HepG2 (cell line): ENCODE measurements around the gene CYTH1. TPM values are rescaled to one million over a fixed set of nuclear protein-coding genes. Genes with fewer than 3 reads are reported as not detected.

Experiments used
- ATAC-seq: fragments of 200-7000 bp; cut with Tn5 transposase; 3 replicates; pipeline ENCODE4 v1.9.1; 2020; ENCODE audit warnings: mild to moderate bottlenecking, moderate library complexity
- BruUV-seq: library from RNA; stranded (reverse); fragments of 400-500 nt; replicated peaks from 2 replicates; lab custom pipeline; 2021; lab: Mats Ljungman, UMichigan
- CTCF ChIA-PET: fragments of 300-600 bp; formaldehyde crosslinking; extraction: SDS; loops from one replicate; lab custom pipeline; 2021; ENCODE audit warnings: low total read pairs, inconsistent platforms, low intra/inter-chr PET ratio; lab: Yijun Ruan, JAX
- POLR2A ChIA-PET: fragments of 350-600 bp; sonication (Branson Sonifier 250); formaldehyde crosslinking; loops from one replicate; lab custom pipeline; 2020; ENCODE audit warnings: antibody characterized with exemption, inconsistent platforms; lab: Yijun Ruan, JAX
- DNase-seq: peaks from one replicate; pipeline ENCODE4 v3.0.0-alpha.2; 2015; ENCODE audit warnings: low spot score
- FAIRE-seq: peaks from 3 replicates; lab custom pipeline; 2011; peaks lifted over from hg19 to GRCh38; lab: Jason Lieb, UNC
- H2AFZ ChIP-seq: one replicate; pipeline ENCODE4 v1.6.1; 2011; ENCODE audit warnings: low read length, inconsistent platforms
- H3K27ac ChIP-seq: fragments of 300-600 bp; 3 replicates; pipeline ENCODE4 v1.8.0; 2011; ENCODE audit warnings: mixed run types, mild to moderate bottlenecking, mixed read lengths, low read length, inconsistent platforms; ENCODE audit not compliant: insufficient read depth; ENCODE audit errors: extremely low read length
- H3K27me3 ChIP-seq, 2 experiments: fragments of 200-600 bp in 1 of 2; 2 replicates in 1 of 2; 3 replicates in 1 of 2; pipeline versions ENCODE4 v1.6.0 to v1.8.0; 2011; ENCODE audit warnings: low read length in 2 of 2, mild to moderate bottlenecking in 2 of 2, moderate library complexity in 2 of 2, inconsistent platforms in 1 of 2; ENCODE audit not compliant: insufficient read depth in 2 of 2, control insufficient read depth in 1 of 2
- H3K36me3 ChIP-seq, 2 experiments: fragments of 200-600 bp in 1 of 2; replicated peaks in 1 of 2; 2 replicates in 1 of 2; 3 replicates in 1 of 2; pipeline versions ENCODE4 v1.5.1 to v1.8.0; 2011; ENCODE audit warnings: low read length in 2 of 2, inconsistent platforms in 1 of 2; ENCODE audit not compliant: insufficient read depth in 2 of 2, control insufficient read depth in 1 of 2
- H3K4me1 ChIP-seq: 2 replicates; pipeline ENCODE4 v1.5.1; 2012; ENCODE audit warnings: low read length, inconsistent platforms; ENCODE audit not compliant: insufficient read depth
- H3K4me2 ChIP-seq: 2 replicates; pipeline ENCODE4 v1.6.0; 2011; ENCODE audit warnings: low read depth, low read length, inconsistent platforms
- H3K4me3 ChIP-seq, 3 experiments: fragments of 200-600 bp in 1 of 3; sonication (generic), shearing (Covaris generic) in 1 of 3; replicated peaks in 1 of 3; 2 replicates each; pipeline ENCODE4 v1.5.1; 2011 to 2016; ENCODE audit warnings: low read length in 3 of 3, inconsistent platforms in 2 of 3, low read depth in 2 of 3, mild to moderate bottlenecking in 2 of 3, control low read depth in 1 of 3, mixed read lengths in 1 of 3; ENCODE audit not compliant: insufficient read depth in 1 of 3
- H3K79me2 ChIP-seq: one replicate; pipeline ENCODE4 v1.6.1; 2011; ENCODE audit warnings: low read length, inconsistent platforms; ENCODE audit not compliant: insufficient read depth
- H3K9ac ChIP-seq: 2 replicates; pipeline ENCODE4 v1.6.0; 2011; ENCODE audit warnings: mild to moderate bottlenecking, low read depth, low read length, inconsistent platforms; ENCODE audit not compliant: insufficient read depth
- H3K9me3 ChIP-seq: 2 replicates; pipeline ENCODE4 v1.5.1; 2012; ENCODE audit warnings: mild to moderate bottlenecking, low read length
- H4K20me1 ChIP-seq: 2 replicates; pipeline ENCODE4 v1.6.0; 2011; ENCODE audit warnings: inconsistent platforms, mild to moderate bottlenecking, low read length, moderate library complexity; ENCODE audit not compliant: insufficient read depth
- FOXC1 ChIP-seq: sonication (generic); formaldehyde crosslinking; IDR thresholded peaks from 2 replicates; pipeline ENCODE4 v1.8.0; 2022; ENCODE audit warnings: mild to moderate bottlenecking, missing genetic modification reagents, borderline replicate concordance
- LCORL ChIP-seq, 2 experiments: fragments of 450-650 bp in 1 of 2; sonication (generic) in 1 of 2; formaldehyde crosslinking in 1 of 2; IDR thresholded peaks; 2 replicates each; pipeline versions ENCODE4 v1.5.0 to v1.6.1; 2017 to 2020; ENCODE audit warnings: antibody characterized with exemption in 1 of 2, missing genetic modification reagents in 1 of 2
- STAG1 ChIP-seq: sonication (generic); formaldehyde crosslinking; IDR thresholded peaks from 2 replicates; pipeline ENCODE4 v1.4.0; 2020; ENCODE audit warnings: missing genetic modification reagents
- ZNF33B ChIP-seq: sonication (generic); formaldehyde crosslinking; IDR thresholded peaks from 2 replicates; pipeline ENCODE4 v1.5.1; 2020; ENCODE audit warnings: mild to moderate bottlenecking, missing genetic modification reagents
- WGBS: methylation state at CpG from one replicate; pipeline ENCODE4 v1.1.6; 2017; ENCODE audit warnings: low lambda C conversion rate; 5-methylcytosine and 5-hydroxymethylcytosine counted together
- in situ Hi-C: cut with HindIII; loops from 2 replicates; pipeline ENCODE4 v1.10.0; 2017; ENCODE audit warnings: low pct_unique_long_range_greater_than_20kb; ENCODE audit not compliant: extremely low pct_ligation_motif_present
- intact Hi-C: fragments of 100-400 bp; cut with micrococcal nuclease; formaldehyde crosslinking; loops from one replicate; pipeline ENCODE4 v1.10.0; 2022; ENCODE audit not compliant: unreplicated experiment
- polyA plus RNA-seq, 8 experiments: library from polyadenylated mRNA; depleted of rRNA in 3 of 8; stranded (reverse) in 7 of 8; unstranded in 1 of 8; fragments of >200 nt; fragmentation: Illumina TruSeq in 4 of 8; extraction: Trizol in 4 of 8; gene quantifications; 2 replicates each; pipeline versions ENCODE4 v1.2.1 to v1.2.3, GENCODE V29; 2011 to 2016; ENCODE audit warnings: low read depth in 4 of 8, missing spikeins in 1 of 8, mixed read lengths in 1 of 8; ENCODE audit not compliant: insufficient read depth in 1 of 8
- total RNA-seq, 5 experiments: library from RNA; depleted of rRNA; stranded (reverse); fragments of >200 nt; fragmentation: Illumina TruSeq; extraction: Trizol; gene quantifications; 2 replicates each; pipeline ENCODE4 v1.2.3, GENCODE V29; 2016; ENCODE audit warnings: low read depth in 1 of 5
- TF ChIP-seq, protein P1 (sequence below): sonication (generic); formaldehyde crosslinking; IDR thresholded peaks from 2 replicates; pipeline ENCODE4 v1.5.0; 2020; ENCODE audit warnings: mild to moderate bottlenecking, missing genetic modification reagents, moderate library complexity
- TF ChIP-seq, protein P2 (sequence below): sonication (generic); formaldehyde crosslinking; IDR thresholded peaks from 2 replicates; pipeline ENCODE4 v1.5.1; 2020; ENCODE audit warnings: missing genetic modification reagents, mild to moderate bottlenecking, borderline replicate concordance
- TF ChIP-seq, protein P3 (sequence below): sonication (generic); formaldehyde crosslinking; conservative IDR thresholded peaks from 2 replicates; pipeline ENCODE4 v1.8.1; 2023; ENCODE audit warnings: missing genetic modification reagents
- TF ChIP-seq, protein P4 (sequence below): sonication (generic); formaldehyde crosslinking; IDR thresholded peaks from 2 replicates; pipeline ENCODE4 v1.8.1; 2023; ENCODE audit warnings: mild to moderate bottlenecking, missing genetic modification reagents

The CYTH1 gene
- total and polyA plus RNA-seq, 2 of the 13 experiments (the other 11 are each of a cell fraction or from before 2014, with no cell fraction given) = 20.1 to 48.9 TPM

DNA sequence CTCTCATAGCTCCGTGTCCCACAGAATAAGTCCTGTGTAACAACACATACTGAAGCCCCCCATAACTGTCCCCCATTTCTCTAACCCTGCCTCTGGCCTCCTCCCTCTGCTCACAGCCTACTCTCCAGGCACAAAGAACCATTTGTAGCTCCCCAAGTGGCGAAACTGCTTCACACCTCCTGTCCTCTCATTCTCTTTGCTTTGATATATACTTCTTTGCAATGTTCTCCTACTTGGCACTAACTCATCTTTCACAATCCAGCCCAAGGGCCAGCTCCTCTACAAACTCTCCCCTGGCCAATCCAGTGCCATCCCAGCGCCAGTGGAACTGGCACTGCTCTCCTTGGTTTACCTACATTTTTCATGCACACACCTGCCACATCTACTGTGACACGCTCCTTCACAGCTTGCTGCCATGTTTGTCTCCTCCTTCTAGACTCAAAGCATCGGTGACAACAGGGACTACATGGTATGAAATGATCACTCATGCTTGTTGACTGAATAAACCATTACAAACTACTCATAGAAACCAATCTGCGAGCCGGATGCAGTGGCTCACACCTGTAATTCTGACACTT lies 12.8 kb downstream of the CYTH1 start:
- Histone ChIP-seq H2AFZ (no peak overlapping the region), H3K27me3 (no peaks in the 10 kb centered on the region), H3K4me3 (no peak overlapping the region), H3K4me1 (peaks cover 45% of the 10 kb centered on the region), H3K27ac (no peak overlapping the region), H3K9ac (no peak overlapping the region), H3K79me2 (peaks cover 85% of the 10 kb centered on the region), H3K9me3 (no peaks in the 10 kb centered on the region), H3K36me3 (peaks cover 0 to 1% of the 10 kb centered on the region in 2 experiments; a peak in 3 of 5 replicates), H4K20me1 (peaks cover 6% of the 10 kb centered on the region; the same call in 1 of the 2 replicates), H3K4me2 (no peak overlapping the region)
- FAIRE-seq (no peak), ATAC-seq (peak; percentile 70), DNase-seq (no peak)
- in situ Hi-C loops (no loop called here), intact Hi-C loops (no loop called here)
- POLR2A ChIA-PET = interaction anchor here (0.7 kb wide), 1 partner anchor 14 kb away, joined by 3 read pairs; no protein-coding TSS in a partner anchor
- no TSS peak for BruUV-seq
- WGBS = 96% methylated on average over 7 of the region's 7 CpGs
- CTCF ChIA-PET = no interaction called here
- TF ChIP-seq, protein P1, sequence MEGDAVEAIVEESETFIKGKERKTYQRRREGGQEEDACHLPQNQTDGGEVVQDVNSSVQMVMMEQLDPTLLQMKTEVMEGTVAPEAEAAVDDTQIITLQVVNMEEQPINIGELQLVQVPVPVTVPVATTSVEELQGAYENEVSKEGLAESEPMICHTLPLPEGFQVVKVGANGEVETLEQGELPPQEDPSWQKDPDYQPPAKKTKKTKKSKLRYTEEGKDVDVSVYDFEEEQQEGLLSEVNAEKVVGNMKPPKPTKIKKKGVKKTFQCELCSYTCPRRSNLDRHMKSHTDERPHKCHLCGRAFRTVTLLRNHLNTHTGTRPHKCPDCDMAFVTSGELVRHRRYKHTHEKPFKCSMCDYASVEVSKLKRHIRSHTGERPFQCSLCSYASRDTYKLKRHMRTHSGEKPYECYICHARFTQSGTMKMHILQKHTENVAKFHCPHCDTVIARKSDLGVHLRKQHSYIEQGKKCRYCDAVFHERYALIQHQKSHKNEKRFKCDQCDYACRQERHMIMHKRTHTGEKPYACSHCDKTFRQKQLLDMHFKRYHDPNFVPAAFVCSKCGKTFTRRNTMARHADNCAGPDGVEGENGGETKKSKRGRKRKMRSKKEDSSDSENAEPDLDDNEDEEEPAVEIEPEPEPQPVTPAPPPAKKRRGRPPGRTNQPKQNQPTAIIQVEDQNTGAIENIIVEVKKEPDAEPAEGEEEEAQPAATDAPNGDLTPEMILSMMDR (CRISPR knock-in tag) = 0 out of 2 replicates have a peak, but pooled peaks have one; percentile 28
- TF ChIP-seq FOXC1 (CRISPR knock-in tag) = 0 out of 2 replicates have a peak, but pooled peaks have one; percentile 52
- TF ChIP-seq, protein P2, sequence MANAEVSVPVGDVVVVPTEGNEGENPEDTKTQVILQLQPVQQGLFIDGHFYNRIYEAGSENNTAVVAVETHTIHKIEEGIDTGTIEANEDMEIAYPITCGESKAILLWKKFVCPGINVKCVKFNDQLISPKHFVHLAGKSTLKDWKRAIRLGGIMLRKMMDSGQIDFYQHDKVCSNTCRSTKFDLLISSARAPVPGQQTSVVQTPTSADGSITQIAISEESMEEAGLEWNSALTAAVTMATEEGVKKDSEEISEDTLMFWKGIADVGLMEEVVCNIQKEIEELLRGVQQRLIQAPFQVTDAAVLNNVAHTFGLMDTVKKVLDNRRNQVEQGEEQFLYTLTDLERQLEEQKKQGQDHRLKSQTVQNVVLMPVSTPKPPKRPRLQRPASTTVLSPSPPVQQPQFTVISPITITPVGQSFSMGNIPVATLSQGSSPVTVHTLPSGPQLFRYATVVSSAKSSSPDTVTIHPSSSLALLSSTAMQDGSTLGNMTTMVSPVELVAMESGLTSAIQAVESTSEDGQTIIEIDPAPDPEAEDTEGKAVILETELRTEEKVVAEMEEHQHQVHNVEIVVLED (CRISPR knock-in tag) = no peak
- TF ChIP-seq, protein P3, sequence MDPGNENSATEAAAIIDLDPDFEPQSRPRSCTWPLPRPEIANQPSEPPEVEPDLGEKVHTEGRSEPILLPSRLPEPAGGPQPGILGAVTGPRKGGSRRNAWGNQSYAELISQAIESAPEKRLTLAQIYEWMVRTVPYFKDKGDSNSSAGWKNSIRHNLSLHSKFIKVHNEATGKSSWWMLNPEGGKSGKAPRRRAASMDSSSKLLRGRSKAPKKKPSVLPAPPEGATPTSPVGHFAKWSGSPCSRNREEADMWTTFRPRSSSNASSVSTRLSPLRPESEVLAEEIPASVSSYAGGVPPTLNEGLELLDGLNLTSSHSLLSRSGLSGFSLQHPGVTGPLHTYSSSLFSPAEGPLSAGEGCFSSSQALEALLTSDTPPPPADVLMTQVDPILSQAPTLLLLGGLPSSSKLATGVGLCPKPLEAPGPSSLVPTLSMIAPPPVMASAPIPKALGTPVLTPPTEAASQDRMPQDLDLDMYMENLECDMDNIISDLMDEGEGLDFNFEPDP (CRISPR knock-in tag) = 0 out of 2 replicates have a peak, but pooled peaks have one; percentile 23
- TF ChIP-seq LCORL (IDR thresholded peaks at IDR 0.05) = no peak
- TF ChIP-seq LCORL (CRISPR knock-in tag; IDR thresholded peaks at IDR 0.05) = 0 out of 2 replicates have a peak, but pooled peaks have one; percentile 31
- TF ChIP-seq, protein P4, sequence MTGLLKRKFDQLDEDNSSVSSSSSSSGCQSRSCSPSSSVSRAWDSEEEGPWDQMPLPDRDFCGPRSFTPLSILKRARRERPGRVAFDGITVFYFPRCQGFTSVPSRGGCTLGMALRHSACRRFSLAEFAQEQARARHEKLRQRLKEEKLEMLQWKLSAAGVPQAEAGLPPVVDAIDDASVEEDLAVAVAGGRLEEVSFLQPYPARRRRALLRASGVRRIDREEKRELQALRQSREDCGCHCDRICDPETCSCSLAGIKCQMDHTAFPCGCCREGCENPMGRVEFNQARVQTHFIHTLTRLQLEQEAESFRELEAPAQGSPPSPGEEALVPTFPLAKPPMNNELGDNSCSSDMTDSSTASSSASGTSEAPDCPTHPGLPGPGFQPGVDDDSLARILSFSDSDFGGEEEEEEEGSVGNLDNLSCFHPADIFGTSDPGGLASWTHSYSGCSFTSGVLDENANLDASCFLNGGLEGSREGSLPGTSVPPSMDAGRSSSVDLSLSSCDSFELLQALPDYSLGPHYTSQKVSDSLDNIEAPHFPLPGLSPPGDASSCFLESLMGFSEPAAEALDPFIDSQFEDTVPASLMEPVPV (CRISPR knock-in tag) = no peak
- 0 out of 2 replicates have a peak, but pooled peaks have one; percentile 3 for TF ChIP-seq STAG1 (CRISPR knock-in tag)
- TF ChIP-seq ZNF33B = no peak
